SK-N-SH (cell line): ENCODE results near the gene SRF. TPM values are rescaled to one million over a fixed set of nuclear protein-coding genes. Genes with fewer than 3 reads are reported as not detected.

Experiments
- CTCF ChIA-PET: fragments of 300-600, 350-600 bp; formaldehyde crosslinking; extraction: SDS; loops from one replicate; lab custom pipeline; 2021; lab: Yijun Ruan, JAX
- POLR2A ChIA-PET: fragments of 350-600 bp; sonication (Branson Sonifier 250); formaldehyde crosslinking; extraction: SDS; loops from one replicate; lab custom pipeline; 2020; ENCODE audit warnings: antibody characterized with exemption, inconsistent platforms; lab: Yijun Ruan, JAX
- DNase-seq: peaks from one replicate; pipeline ENCODE4 v3.0.0; 2012
- H2AFZ ChIP-seq: fragments of 200-600 bp; sonication (generic); 2 replicates; pipeline ENCODE4 v1.8.1; 2016; ENCODE audit warnings: antibody characterized with exemption, mild to moderate bottlenecking, low read depth
- H3F3A ChIP-seq: fragments of 200-600 bp; sonication (generic); replicated peaks from 2 replicates; pipeline ENCODE3; 2016; ENCODE audit warnings: antibody characterized with exemption, mild to moderate bottlenecking; ENCODE audit not compliant: insufficient read depth
- H3K27ac ChIP-seq, 2 experiments: fragments of 200-500 bp in 1 of 2; fragments of 200-600 bp in 1 of 2; sonication (Bioruptor generic) in 1 of 2; sonication (generic), shearing (Covaris generic) in 1 of 2; 2 replicates each; pipeline versions ENCODE4 v1.5.1 to v1.6.1; 2014 to 2016; ENCODE audit warnings: low read depth in 2 of 2, inconsistent platforms in 1 of 2, low read length in 1 of 2, mild to moderate bottlenecking in 1 of 2, mixed read lengths in 1 of 2
- H3K27me3 ChIP-seq: fragments of 200-600 bp; sonication (generic), shearing (Covaris generic); 2 replicates; pipeline ENCODE4 v1.6.1; 2016; ENCODE audit warnings: mixed run types; ENCODE audit not compliant: insufficient read depth
- H3K36me3 ChIP-seq, 2 experiments: fragments of 200-500 bp in 1 of 2; fragments of 200-600 bp in 1 of 2; sonication (Bioruptor generic) in 1 of 2; sonication (generic) in 1 of 2; replicated peaks in 1 of 2; 2 replicates each; pipeline versions ENCODE3 to v1.5.1; 2014 to 2016; ENCODE audit warnings: low read length in 1 of 2, mild to moderate bottlenecking in 1 of 2; ENCODE audit not compliant: insufficient read depth in 2 of 2, control insufficient read depth in 1 of 2
- H3K4me1 ChIP-seq, 2 experiments: fragments of 200-500 bp in 1 of 2; fragments of 200-600 bp in 1 of 2; sonication (Bioruptor generic) in 1 of 2; sonication (generic), shearing (Covaris generic) in 1 of 2; 2 replicates each; pipeline versions ENCODE4 v1.5.1 to v1.6.1; 2014 to 2016; ENCODE audit warnings: low read depth in 1 of 2, low read length in 1 of 2, mixed run types in 1 of 2; ENCODE audit not compliant: insufficient read depth in 2 of 2, control insufficient read depth in 1 of 2
- H3K4me2 ChIP-seq: fragments of 200-600 bp; sonication (generic), shearing (Covaris generic); 2 replicates; pipeline ENCODE4 v1.6.1; 2017; ENCODE audit warnings: mixed run types
- H3K4me3 ChIP-seq, 2 experiments: fragments of 200-500 bp in 1 of 2; fragments of 200-600 bp in 1 of 2; sonication (Bioruptor generic) in 1 of 2; sonication (generic), shearing (Covaris generic) in 1 of 2; 2 replicates each; pipeline versions ENCODE4 v1.5.1 to v1.8.1; 2014 to 2016; ENCODE audit warnings: low read depth in 2 of 2, inconsistent platforms in 1 of 2, low read length in 1 of 2, mild to moderate bottlenecking in 1 of 2, mixed read lengths in 1 of 2, moderate library complexity in 1 of 2
- H3K79me2 ChIP-seq: fragments of 200-600 bp; sonication (generic); 2 replicates; pipeline ENCODE4 v1.8.1; 2017; ENCODE audit warnings: mild to moderate bottlenecking; ENCODE audit not compliant: insufficient read depth
- H3K9ac ChIP-seq: fragments of 200-600 bp; sonication (generic); 2 replicates; pipeline ENCODE4 v1.6.1; 2017; ENCODE audit warnings: mixed run types
- H3K9me2 ChIP-seq: fragments of 200-600 bp; sonication (generic); 2 replicates; pipeline ENCODE4 v1.6.1; 2017; ENCODE audit warnings: mixed run types
- H3K9me3 ChIP-seq: fragments of 200-600 bp; sonication (generic); 2 replicates; pipeline ENCODE4 v1.6.1; 2017; ENCODE audit warnings: mixed run types, mild to moderate bottlenecking, moderate library complexity
- H4K20me1 ChIP-seq: fragments of 200-600 bp; sonication (generic); 2 replicates; pipeline ENCODE4 v1.6.1; 2017; ENCODE audit warnings: mild to moderate bottlenecking, mixed run types; ENCODE audit not compliant: insufficient read depth
- ELF1 ChIP-seq: IDR thresholded peaks from 2 replicates; pipeline ENCODE4 v1.4.0; 2012
- EZH2phosphoT487 ChIP-seq: fragments of 200-600 bp; sonication (generic); IDR thresholded peaks from 2 replicates; pipeline ENCODE4 v1.6.1; 2017; ENCODE audit warnings: low read depth, mixed run types, mild to moderate bottlenecking, antibody characterized with exemption, moderate library complexity, borderline replicate concordance
- FOSL2 ChIP-seq: IDR thresholded peaks from 2 replicates; pipeline ENCODE4 v1.4.0; 2012; ENCODE audit warnings: low read depth, mild to moderate bottlenecking, moderate library complexity, borderline replicate concordance
- FOXM1 ChIP-seq: IDR thresholded peaks from 2 replicates; pipeline ENCODE4 v1.4.0; 2012; ENCODE audit warnings: low read depth, mild to moderate bottlenecking
- GABPA ChIP-seq: IDR thresholded peaks from 2 replicates; pipeline ENCODE4 v1.4.0; 2012; ENCODE audit warnings: low read depth, mild to moderate bottlenecking
- MXI1 ChIP-seq: IDR thresholded peaks from 2 replicates; pipeline ENCODE4 v1.6.1; 2012; ENCODE audit warnings: mild to moderate bottlenecking, low read depth, low read length, improper control_type of control experiment
- NFIC ChIP-seq: IDR thresholded peaks from 2 replicates; pipeline ENCODE4 v1.4.0; 2012; ENCODE audit warnings: borderline replicate concordance
- NRF1 ChIP-seq: IDR thresholded peaks from 2 replicates; pipeline ENCODE4 v1.6.1; 2012; ENCODE audit warnings: low read depth, mild to moderate bottlenecking, low read length
- WGBS: methylation state at CpG from one replicate; pipeline ENCODE4 v1.1.6; 2017; ENCODE audit warnings: low lambda C conversion rate; 5-methylcytosine and 5-hydroxymethylcytosine counted together
- polyA plus RNA-seq, 3 experiments: library from polyadenylated mRNA; depleted of rRNA; stranded (reverse); fragments of >200 nt; gene quantifications; 2 replicates each; pipeline ENCODE4 v1.2.3, GENCODE V29; 2012
- TF ChIP-seq, protein P1 (sequence below): fragments of 200-600 bp; sonication (generic); IDR thresholded peaks from 2 replicates; pipeline ENCODE4 v1.6.1; 2017; ENCODE audit warnings: antibody characterized with exemption, mild to moderate bottlenecking, moderate library complexity
- TF ChIP-seq, protein P2 (sequence below): IDR thresholded peaks from 2 replicates; pipeline ENCODE4; 2012

SRF gene
- polyA plus RNA-seq, 1 of the 3 experiments (the other 2 are of a cell fraction): 31.7 TPM

DNA sequence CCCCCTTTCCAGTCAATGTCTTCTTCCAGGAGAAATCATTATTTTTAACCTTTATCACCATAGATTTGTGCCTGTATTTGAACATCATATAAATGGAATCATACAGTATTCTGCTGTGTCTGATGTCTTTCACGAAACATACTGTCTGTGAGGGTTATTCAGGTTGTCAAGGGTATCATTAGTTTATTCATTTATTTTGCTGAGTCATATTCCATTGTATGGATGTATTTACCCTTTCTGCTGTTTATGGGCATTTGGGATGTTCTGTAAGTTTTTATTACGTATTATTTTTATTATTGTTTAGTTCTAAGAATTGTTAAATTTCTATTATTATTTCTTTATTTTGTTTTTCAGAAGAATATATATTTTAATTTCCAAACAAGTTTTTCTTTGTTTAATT, 36.2 kb downstream of the SRF start:
- Histone ChIP-seq H3K27me3 (no peaks in the 10 kb centered on the region), H3K4me2 (no peak overlapping the region), H4K20me1 (no peaks in the 10 kb centered on the region), H3K4me1 (no peaks in the 10 kb centered on the region), H3K27ac (no peak overlapping the region), H3K4me3 (no peak overlapping the region), H3K9me3 (no peaks in the 10 kb centered on the region), H3K36me3 (peaks cover 25% of the 10 kb centered on the region in 2 experiments), H3K9ac (no peak overlapping the region), H2AFZ (no peak overlapping the region), H3F3A (no peaks in the 10 kb centered on the region), H3K79me2 (no peaks in the 10 kb centered on the region), H3K9me2 (no peaks in the 10 kb centered on the region)
- POLR2A ChIA-PET: no interaction called here
- CTCF ChIA-PET: no interaction called here
- WGBS: 88% methylated on average over 2 of the region's 2 CpGs
- no peak for TF ChIP-seq NRF1
- TF ChIP-seq FOXM1: no peak
- no peak for TF ChIP-seq GABPA
- no peak for TF ChIP-seq MXI1
- no peak for DNase-seq

DNA sequence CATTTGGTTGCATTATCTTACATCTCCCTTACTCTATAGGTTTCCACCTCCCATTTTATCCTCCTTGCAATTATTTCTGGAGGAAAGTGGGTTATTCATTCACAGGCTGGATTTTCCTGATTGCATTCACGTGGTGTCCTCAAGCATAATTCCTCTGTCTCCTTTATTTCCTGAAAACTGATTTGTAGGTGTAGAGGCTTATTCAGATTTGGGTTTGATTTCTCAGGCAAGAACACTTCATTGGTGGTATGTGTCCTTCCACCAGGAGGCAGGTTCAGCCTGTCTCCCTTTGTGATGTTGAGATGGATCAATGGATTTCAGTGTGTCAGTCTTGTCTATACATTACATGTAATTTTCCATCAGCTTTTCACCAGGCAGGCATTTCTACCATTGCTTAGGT, 40.9 kb downstream of the SRF start:
- no peak overlapping the region for H3K4me2 ChIP-seq
- H2AFZ ChIP-seq: no peak overlapping the region
- no peaks in the 10 kb centered on the region for H3F3A ChIP-seq
- no peak overlapping the region for H3K9ac ChIP-seq
- WGBS: 94% methylated on average over 1 of the region's 1 CpG
- H3K27me3 ChIP-seq: no peaks in the 10 kb centered on the region
- H3K9me3 ChIP-seq: no peaks in the 10 kb centered on the region
- H3K9me2 ChIP-seq: no peaks in the 10 kb centered on the region
- H3K79me2 ChIP-seq: no peaks in the 10 kb centered on the region
- ChIA-PET POLR2A (no interaction called here), CTCF (interaction anchor here (2.0 kb wide), 1 partner anchor 18 kb away, joined by 14 read pairs; the partner anchor contains the start of gene DNPH1)
- H3K4me3 ChIP-seq: no peak overlapping the region
- no peak overlapping the region for H3K27ac ChIP-seq
- H3K36me3 ChIP-seq: peaks cover 11 to 35% of the 10 kb centered on the region in 2 experiments
- no peaks in the 10 kb centered on the region for H4K20me1 ChIP-seq
- H3K4me1 ChIP-seq: no peaks in the 10 kb centered on the region
- TF ChIP-seq FOSL2 (no peak), EZH2phosphoT487 (no peak)
- TF ChIP-seq, protein P1, sequence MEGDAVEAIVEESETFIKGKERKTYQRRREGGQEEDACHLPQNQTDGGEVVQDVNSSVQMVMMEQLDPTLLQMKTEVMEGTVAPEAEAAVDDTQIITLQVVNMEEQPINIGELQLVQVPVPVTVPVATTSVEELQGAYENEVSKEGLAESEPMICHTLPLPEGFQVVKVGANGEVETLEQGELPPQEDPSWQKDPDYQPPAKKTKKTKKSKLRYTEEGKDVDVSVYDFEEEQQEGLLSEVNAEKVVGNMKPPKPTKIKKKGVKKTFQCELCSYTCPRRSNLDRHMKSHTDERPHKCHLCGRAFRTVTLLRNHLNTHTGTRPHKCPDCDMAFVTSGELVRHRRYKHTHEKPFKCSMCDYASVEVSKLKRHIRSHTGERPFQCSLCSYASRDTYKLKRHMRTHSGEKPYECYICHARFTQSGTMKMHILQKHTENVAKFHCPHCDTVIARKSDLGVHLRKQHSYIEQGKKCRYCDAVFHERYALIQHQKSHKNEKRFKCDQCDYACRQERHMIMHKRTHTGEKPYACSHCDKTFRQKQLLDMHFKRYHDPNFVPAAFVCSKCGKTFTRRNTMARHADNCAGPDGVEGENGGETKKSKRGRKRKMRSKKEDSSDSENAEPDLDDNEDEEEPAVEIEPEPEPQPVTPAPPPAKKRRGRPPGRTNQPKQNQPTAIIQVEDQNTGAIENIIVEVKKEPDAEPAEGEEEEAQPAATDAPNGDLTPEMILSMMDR: 0 out of 2 replicates have a peak, but pooled peaks have one; percentile 7
- no peak for DNase-seq

DNA sequence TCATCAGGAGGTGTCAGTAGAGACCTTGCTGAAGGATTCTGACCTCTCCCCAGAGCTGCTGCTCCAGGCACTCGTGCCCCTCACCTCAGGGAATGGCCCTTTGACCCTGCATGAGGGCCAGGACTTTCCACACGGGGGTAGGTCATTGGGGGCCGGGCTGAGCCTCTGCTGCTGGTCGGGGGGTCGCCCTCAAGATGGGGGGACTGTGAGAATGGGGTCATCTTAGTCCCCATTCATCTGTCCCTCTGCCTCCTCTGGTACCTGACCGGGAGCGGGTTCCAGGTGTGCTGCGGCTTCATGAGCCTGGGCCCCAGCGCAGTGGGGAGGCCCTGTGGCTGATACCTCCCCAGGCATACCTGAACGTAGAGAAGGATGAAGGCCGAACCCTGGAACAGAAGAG, 42.4 kb downstream of the SRF start:
- no peaks in the 10 kb centered on the region for H3K27me3 ChIP-seq
- no peaks in the 10 kb centered on the region for H3K79me2 ChIP-seq
- POLR2A ChIA-PET: interaction anchor here (0.6 kb wide), 2 partner anchors 12 to 136 kb away, joined by 4 read pairs; no protein-coding TSS in a partner anchor
- H3K36me3 ChIP-seq: peaks cover 12 to 39% of the 10 kb centered on the region in 2 experiments
- H3K9me3 ChIP-seq: no peaks in the 10 kb centered on the region
- H3K9ac ChIP-seq: no peak overlapping the region
- H3K27ac ChIP-seq: no peak overlapping the region
- no peak for DNase-seq
- CTCF ChIA-PET: interaction anchor here (1.4 to 2.0 kb wide), 2 partner anchors 16 kb away, joined by 4 to 14 read pairs; partner anchors contain the start of gene DNPH1
- H2AFZ ChIP-seq: no peak overlapping the region
- H3K4me1 ChIP-seq: no peaks in the 10 kb centered on the region
- H3K9me2 ChIP-seq: no peaks in the 10 kb centered on the region
- H3K4me2 ChIP-seq: no peak overlapping the region
- TF ChIP-seq NFIC: no peak
- TF ChIP-seq ELF1: no peak
- TF ChIP-seq, protein P1: no peak
- TF ChIP-seq FOSL2: no peak
- TF ChIP-seq, protein P2, sequence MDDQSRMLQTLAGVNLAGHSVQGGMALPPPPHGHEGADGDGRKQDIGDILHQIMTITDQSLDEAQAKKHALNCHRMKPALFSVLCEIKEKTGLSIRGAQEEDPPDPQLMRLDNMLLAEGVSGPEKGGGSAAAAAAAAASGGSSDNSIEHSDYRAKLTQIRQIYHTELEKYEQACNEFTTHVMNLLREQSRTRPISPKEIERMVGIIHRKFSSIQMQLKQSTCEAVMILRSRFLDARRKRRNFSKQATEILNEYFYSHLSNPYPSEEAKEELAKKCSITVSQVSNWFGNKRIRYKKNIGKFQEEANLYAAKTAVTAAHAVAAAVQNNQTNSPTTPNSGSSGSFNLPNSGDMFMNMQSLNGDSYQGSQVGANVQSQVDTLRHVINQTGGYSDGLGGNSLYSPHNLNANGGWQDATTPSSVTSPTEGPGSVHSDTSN: no peak
- no peak for TF ChIP-seq MXI1
- TF ChIP-seq NRF1: no peak
- 94% methylated on average over 11 of the region's 11 CpGs for WGBS
- no peak overlapping the region for H3K4me3 ChIP-seq
- no peaks in the 10 kb centered on the region for H4K20me1 ChIP-seq
- peaks cover 2% of the 10 kb centered on the region for H3F3A ChIP-seq
